CD4-positive, CD25-positive, alpha-beta regulatory T cell (primary cell): ENCODE results near the gene UFD1. TPM values are rescaled to one million over a fixed set of nuclear protein-coding genes. Genes with fewer than 3 reads are reported as not detected.
"Not testable (repeated sequence)": the region's sequence is repeated elsewhere in the genome, so short reads cannot be mapped to it uniquely, and the experiment has no call there.

Source experiments
- ATAC-seq, 2 donors: fragments of 150-1000 bp; cut with Tn5 transposase; one replicate each; pipeline ENCODE4 v1.10.0; 2021; ENCODE audit warnings: low read depth in 2 of 2, moderate number of reproducible peaks in 2 of 2, moderate library complexity in 1 of 2
- DNase-seq, 3 donors: peaks; one replicate each; pipeline versions ENCODE4 v3.0.0 to v3.0.0-alpha.2; 2012 to 2022; ENCODE audit warnings: mixed read lengths in 1 of 3
- H3K27ac ChIP-seq: one replicate; pipeline ENCODE4 v1.7.0; 2013; ENCODE audit warnings: mild to moderate bottlenecking, low read length; ENCODE audit not compliant: insufficient read depth, poor library complexity, severe bottlenecking
- H3K27me3 ChIP-seq: one replicate; pipeline ENCODE4 v1.7.0; 2013; ENCODE audit warnings: low read length; ENCODE audit not compliant: control insufficient read depth, insufficient read depth
- H3K36me3 ChIP-seq: one replicate; pipeline ENCODE4 v1.7.0; 2013; ENCODE audit warnings: mild to moderate bottlenecking, low read length, moderate library complexity; ENCODE audit not compliant: control insufficient read depth, insufficient read depth
- H3K4me1 ChIP-seq: 2 replicates; pipeline ENCODE4 v1.7.0; 2013; ENCODE audit warnings: mild to moderate bottlenecking, low read length; ENCODE audit not compliant: insufficient read depth, control insufficient read depth, poor library complexity, severe bottlenecking
- H3K4me3 ChIP-seq: one replicate; pipeline ENCODE4 v1.7.0; 2013; ENCODE audit warnings: low read depth, mild to moderate bottlenecking, low read length, moderate library complexity
- H3K9me3 ChIP-seq, 2 experiments: 1 replicate in 1 of 2; 2 replicates in 1 of 2; pipeline ENCODE4 v1.7.0; 2013; ENCODE audit warnings: low read length in 2 of 2, mild to moderate bottlenecking in 1 of 2, moderate library complexity in 1 of 2; ENCODE audit not compliant: control insufficient read depth in 2 of 2
- H3K27ac Mint-ChIP-seq, 3 donors: one replicate each; pipeline ENCODE4 v1.8.0; 2020 to 2022; ENCODE audit warnings: mild to moderate bottlenecking in 3 of 3, mixed read lengths in 3 of 3, moderate library complexity in 2 of 3
- H3K27me3 Mint-ChIP-seq: one replicate; pipeline ENCODE4 v1.8.0; 2022; ENCODE audit warnings: mild to moderate bottlenecking, mixed read lengths
- H3K36me3 Mint-ChIP-seq: one replicate; pipeline ENCODE4 v1.8.0; 2020; ENCODE audit warnings: mixed read lengths
- H3K4me1 Mint-ChIP-seq, 4 donors: one replicate each; pipeline ENCODE4 v1.8.0; 2020 to 2022; ENCODE audit warnings: mixed read lengths in 4 of 4, mild to moderate bottlenecking in 1 of 4
- H3K4me3 Mint-ChIP-seq, 4 donors: one replicate each; pipeline ENCODE4 v1.8.0; 2020 to 2022; ENCODE audit warnings: mild to moderate bottlenecking in 4 of 4, mixed read lengths in 4 of 4, moderate library complexity in 3 of 4
- H3K9me3 Mint-ChIP-seq, 7 donors: one replicate each; pipeline ENCODE4 v1.8.0; 2020 to 2022; ENCODE audit warnings: mixed read lengths in 7 of 7, mild to moderate bottlenecking in 3 of 7, moderate library complexity in 2 of 7
- polyA plus RNA-seq, 4 donors: library from polyadenylated mRNA; unstranded; fragments of 300-500 nt; fragmentation: Illumina TruSeq; gene quantifications; one replicate each; pipeline ENCODE4 v1.2.3, GENCODE V29; 2021
- total RNA-seq: library from RNA; stranded (reverse); gene quantifications from one replicate; pipeline ENCODE4 v1.2.3, GENCODE V29; 2022

The UFD1 gene
- total and polyA plus RNA-seq, 5 donors from 2014 or later = 97.7 to 146 (median 113) TPM

GRCh38 chr22:19449422-19449767 is 29.6 kb downstream of the UFD1 start:
- peaks cover 15 to 39% (median 29%) of the 10 kb centered on the region in 4 donors for H3K4me1 Mint-ChIP-seq
- no peaks in the 10 kb centered on the region for H3K27me3 Mint-ChIP-seq
- no peak overlapping the region for H3K4me3 ChIP-seq
- H3K36me3 Mint-ChIP-seq = peaks cover 20% of the 10 kb centered on the region
- H3K36me3 ChIP-seq = peaks cover 31% of the 10 kb centered on the region
- DNase-seq = no peak
- peak overlapping the region in 1 of 3 donors; percentile 31 for H3K27ac Mint-ChIP-seq
- H3K9me3 ChIP-seq = no peaks in the 10 kb centered on the region
- H3K27ac ChIP-seq = peak overlapping the region; percentile 5
- ATAC-seq = no peak
- peaks cover 30% of the 10 kb centered on the region for H3K4me1 ChIP-seq
- no peaks in the 10 kb centered on the region for H3K9me3 Mint-ChIP-seq
- H3K4me3 Mint-ChIP-seq = peak overlapping the region; percentile 21 to 58 (median 52)
- no peaks in the 10 kb centered on the region for H3K27me3 ChIP-seq

GRCh38 chr22:19448739-19449421 is 30.1 kb downstream of the UFD1 start:
- H3K4me1 ChIP-seq = peaks cover 30% of the 10 kb centered on the region
- H3K9me3 ChIP-seq = no peaks in the 10 kb centered on the region
- H3K9me3 Mint-ChIP-seq = no peaks in the 10 kb centered on the region
- peak overlapping the region; percentile 90 for H3K27ac ChIP-seq
- no peak for ATAC-seq
- peak overlapping the region; percentile 5 to 94 (median 85) for H3K27ac Mint-ChIP-seq
- peak in 1 of 3 donors; percentile 48 for DNase-seq
- H3K36me3 ChIP-seq = peaks cover 31% of the 10 kb centered on the region
- H3K4me3 ChIP-seq = peak overlapping the region; percentile 95
- no peaks in the 10 kb centered on the region for H3K27me3 ChIP-seq
- H3K4me1 Mint-ChIP-seq = peaks cover 17 to 42% (median 31%) of the 10 kb centered on the region in 4 donors
- H3K27me3 Mint-ChIP-seq = no peaks in the 10 kb centered on the region
- H3K36me3 Mint-ChIP-seq = peaks cover 17% of the 10 kb centered on the region
- peak overlapping the region in 3 of 4 donors; percentile 94 to 95 (median 94) for H3K4me3 Mint-ChIP-seq

GRCh38 chr22:19448076-19448607 is 30.9 kb downstream of the UFD1 start:
- peaks cover 21 to 48% (median 34%) of the 10 kb centered on the region in 4 donors for H3K4me1 Mint-ChIP-seq
- H3K4me3 Mint-ChIP-seq = peak overlapping the region; percentile 94 to 95 (median 94)
- no peaks in the 10 kb centered on the region for H3K9me3 Mint-ChIP-seq
- H3K36me3 Mint-ChIP-seq = peaks cover 14% of the 10 kb centered on the region
- Histone ChIP-seq H3K4me3 (peak overlapping the region; percentile 95), H3K36me3 (peaks cover 31% of the 10 kb centered on the region), H3K9me3 (no peaks in the 10 kb centered on the region), H3K27me3 (no peaks in the 10 kb centered on the region), H3K4me1 (peaks cover 30% of the 10 kb centered on the region), H3K27ac (peak overlapping the region; percentile 90)
- no peak for DNase-seq
- no peaks in the 10 kb centered on the region for H3K27me3 Mint-ChIP-seq
- peak; percentile 0 to 5 for ATAC-seq
- H3K27ac Mint-ChIP-seq = peak overlapping the region; percentile 92 to 94 (median 93)

- H3K27ac ChIP-seq = peak within 1 kb of the TSS; percentile 90
- Mint-ChIP-seq H3K4me1 (peaks cover 22 to 54% (median 35%) of the 10 kb centered on the region in 4 donors), H3K27me3 (no peaks in the 10 kb centered on the region), H3K27ac (peak within 1 kb of the TSS; percentile 94 to 97 (median 96)), H3K4me3 (peak within 1 kb of the TSS; percentile 94 to 98 (median 94)), H3K36me3 (peaks cover 9% of the 10 kb centered on the region), H3K9me3 (no peaks in the 10 kb centered on the region)
- ATAC-seq (peak; percentile 91 to 95), DNase-seq (peak; percentile 89 to 95 (median 92))
- H3K4me3 ChIP-seq = peak within 1 kb of the TSS; percentile 95
- H3K9me3 ChIP-seq = no peaks in the 10 kb centered on the region
- H3K4me1 ChIP-seq = peaks cover 30% of the 10 kb centered on the region
- no peaks in the 10 kb centered on the region for H3K27me3 ChIP-seq
- peaks cover 30% of the 10 kb centered on the region for H3K36me3 ChIP-seq
These were observed 31.5 kb downstream of the UFD1 start, which contains the start of gene C22orf39 for GRCh38 chr22:19447330-19448075. C22orf39 (minus strand) TSS chr22:19447711; CDS start chr22:19447688, 23 bp downstream.

DNA sequence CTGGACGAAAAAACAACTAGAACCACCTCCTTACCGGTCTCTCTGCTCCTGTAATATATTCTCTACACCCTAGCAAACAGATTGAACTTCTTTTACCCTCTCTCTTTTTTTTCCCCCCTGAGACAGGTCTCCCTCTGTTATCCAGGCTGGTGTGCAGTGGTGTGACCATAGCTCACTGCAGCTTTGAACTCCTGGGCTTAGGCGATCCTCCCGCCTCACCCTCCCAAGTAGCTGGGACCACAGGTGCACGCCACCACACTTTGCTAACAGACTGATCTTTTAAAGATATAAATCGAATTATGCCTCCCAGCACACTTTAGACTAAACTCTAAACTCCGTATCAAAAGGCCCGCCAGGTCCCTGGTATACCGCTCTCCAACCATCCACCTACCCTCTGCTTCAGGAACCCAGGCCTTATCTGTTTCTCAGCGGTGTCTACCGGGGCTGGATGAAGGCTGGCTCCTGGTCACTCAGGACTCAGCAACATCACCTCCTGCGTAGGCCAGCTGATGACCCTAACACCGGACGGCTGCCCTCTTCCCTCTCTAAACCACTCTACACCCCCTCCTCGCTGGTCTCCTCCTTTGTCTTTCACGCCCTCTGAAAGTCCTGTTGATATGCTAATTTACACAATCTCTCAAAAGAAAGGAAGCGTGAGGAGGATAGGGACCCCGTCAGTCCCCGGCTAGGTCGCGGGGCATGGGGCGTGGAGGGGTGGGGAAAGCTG is 32.2 kb downstream of the UFD1 start:
- Histone ChIP-seq H3K9me3 (no peaks in the 10 kb centered on the region), H3K27me3 (no peaks in the 10 kb centered on the region), H3K4me3 (peak overlapping the region; percentile 85), H3K27ac (peak overlapping the region; percentile 90), H3K36me3 (peaks cover 34% of the 10 kb centered on the region), H3K4me1 (peaks cover 30% of the 10 kb centered on the region)
- ATAC-seq = peak in 1 of 2 donors; percentile 10
- Mint-ChIP-seq H3K27ac (peak overlapping the region; percentile 94 to 97 (median 96)), H3K4me3 (peak overlapping the region; percentile 94 to 98 (median 94)), H3K9me3 (no peaks in the 10 kb centered on the region), H3K36me3 (peaks cover 11% of the 10 kb centered on the region), H3K27me3 (no peaks in the 10 kb centered on the region), H3K4me1 (peaks cover 21 to 59% (median 39%) of the 10 kb centered on the region in 4 donors)
- DNase-seq = no peak

DNA sequence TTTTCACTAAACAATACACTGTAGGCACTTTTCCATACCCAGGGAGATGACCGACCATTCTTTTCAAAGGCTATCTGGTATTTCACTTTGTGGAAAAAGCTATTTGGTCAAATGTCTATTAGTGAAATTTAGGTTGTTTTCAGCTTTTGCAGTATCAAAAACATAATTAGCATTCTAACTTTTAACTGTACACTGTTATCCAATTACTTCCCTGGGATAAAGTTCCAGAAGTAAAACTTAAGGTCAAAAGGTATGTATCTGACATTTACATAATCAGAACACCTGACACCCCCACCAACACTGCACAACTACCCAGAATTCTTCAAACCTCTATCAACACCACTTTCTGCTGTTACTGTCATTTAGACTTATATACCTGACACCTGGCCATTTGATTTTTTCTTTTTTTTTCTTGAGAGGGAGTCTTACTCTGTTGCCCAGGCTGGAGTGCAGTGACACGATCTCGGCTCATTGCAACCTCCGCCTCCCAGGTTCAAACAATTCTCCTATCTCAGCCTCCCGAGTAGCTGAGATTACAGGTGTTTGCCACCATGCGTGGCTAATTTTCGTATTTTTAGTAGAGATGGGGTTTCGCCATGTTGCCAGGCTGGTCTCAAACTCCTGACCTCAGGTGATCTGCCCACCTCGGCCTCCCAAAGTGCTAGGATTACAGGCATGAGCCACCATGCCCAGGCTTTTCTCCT is 33.6 kb downstream of the UFD1 start:
- peak overlapping the region in 2 of 3 donors; percentile 32 to 64 for H3K27ac Mint-ChIP-seq

More for the DNA sequence above, 33.6 kb downstream of the UFD1 start:
- Mint-ChIP-seq H3K4me3 (peak overlapping the region; percentile 21 to 82 (median 68)), H3K36me3 (peaks cover 11% of the 10 kb centered on the region), H3K4me1 (peaks cover 18 to 59% (median 43%) of the 10 kb centered on the region in 4 donors)
- not testable (repeated sequence) for H3K4me3 ChIP-seq, H3K9me3 ChIP-seq, H3K9me3 Mint-ChIP-seq, DNase-seq, H3K27me3 ChIP-seq, ATAC-seq, H3K27me3 Mint-ChIP-seq, H3K27ac ChIP-seq
- Histone ChIP-seq H3K36me3 (peaks cover 26% of the 10 kb centered on the region), H3K4me1 (peaks cover 30% of the 10 kb centered on the region)
